ENCODE measurements around the gene CARD9.

DNA sequence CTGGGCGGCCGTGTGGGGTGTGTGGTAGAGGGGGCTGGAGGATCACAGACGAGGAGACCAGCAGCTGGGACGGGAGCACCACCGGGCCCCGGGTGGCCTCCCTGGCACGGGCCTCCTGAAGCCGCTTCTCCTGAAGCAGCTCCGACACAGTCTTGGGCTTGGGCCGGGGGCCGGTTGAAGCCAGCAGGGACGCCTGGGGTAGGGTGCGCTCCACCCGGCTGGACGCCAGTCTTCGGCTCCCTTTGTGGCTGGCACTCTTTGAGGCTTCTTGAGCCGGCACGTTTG, 5.5 kb upstream of the CARD9 start:
- no peak for TF ChIP-seq POLR2AphosphoS5 (IDR thresholded peaks at IDR 0.05; ENCODE audit: low read depth, low read length)
- no peak for TF ChIP-seq SIN3A (IDR thresholded peaks at IDR 0.05; ENCODE audit: borderline replicate concordance, insufficient read depth, low read depth, low read length)
- no peak for TF ChIP-seq TCF7L2 (IDR thresholded peaks at IDR 0.05; ENCODE audit: low read depth, low read length)
- TF ChIP-seq, protein P1, sequence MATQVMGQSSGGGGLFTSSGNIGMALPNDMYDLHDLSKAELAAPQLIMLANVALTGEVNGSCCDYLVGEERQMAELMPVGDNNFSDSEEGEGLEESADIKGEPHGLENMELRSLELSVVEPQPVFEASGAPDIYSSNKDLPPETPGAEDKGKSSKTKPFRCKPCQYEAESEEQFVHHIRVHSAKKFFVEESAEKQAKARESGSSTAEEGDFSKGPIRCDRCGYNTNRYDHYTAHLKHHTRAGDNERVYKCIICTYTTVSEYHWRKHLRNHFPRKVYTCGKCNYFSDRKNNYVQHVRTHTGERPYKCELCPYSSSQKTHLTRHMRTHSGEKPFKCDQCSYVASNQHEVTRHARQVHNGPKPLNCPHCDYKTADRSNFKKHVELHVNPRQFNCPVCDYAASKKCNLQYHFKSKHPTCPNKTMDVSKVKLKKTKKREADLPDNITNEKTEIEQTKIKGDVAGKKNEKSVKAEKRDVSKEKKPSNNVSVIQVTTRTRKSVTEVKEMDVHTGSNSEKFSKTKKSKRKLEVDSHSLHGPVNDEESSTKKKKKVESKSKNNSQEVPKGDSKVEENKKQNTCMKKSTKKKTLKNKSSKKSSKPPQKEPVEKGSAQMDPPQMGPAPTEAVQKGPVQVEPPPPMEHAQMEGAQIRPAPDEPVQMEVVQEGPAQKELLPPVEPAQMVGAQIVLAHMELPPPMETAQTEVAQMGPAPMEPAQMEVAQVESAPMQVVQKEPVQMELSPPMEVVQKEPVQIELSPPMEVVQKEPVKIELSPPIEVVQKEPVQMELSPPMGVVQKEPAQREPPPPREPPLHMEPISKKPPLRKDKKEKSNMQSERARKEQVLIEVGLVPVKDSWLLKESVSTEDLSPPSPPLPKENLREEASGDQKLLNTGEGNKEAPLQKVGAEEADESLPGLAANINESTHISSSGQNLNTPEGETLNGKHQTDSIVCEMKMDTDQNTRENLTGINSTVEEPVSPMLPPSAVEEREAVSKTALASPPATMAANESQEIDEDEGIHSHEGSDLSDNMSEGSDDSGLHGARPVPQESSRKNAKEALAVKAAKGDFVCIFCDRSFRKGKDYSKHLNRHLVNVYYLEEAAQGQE (IDR thresholded peaks at IDR 0.05; ENCODE audit: insufficient read depth in 1 of 2, low read depth in 2 of 2, low read length in 1 of 2): no peak
- TF ChIP-seq, protein P2, sequence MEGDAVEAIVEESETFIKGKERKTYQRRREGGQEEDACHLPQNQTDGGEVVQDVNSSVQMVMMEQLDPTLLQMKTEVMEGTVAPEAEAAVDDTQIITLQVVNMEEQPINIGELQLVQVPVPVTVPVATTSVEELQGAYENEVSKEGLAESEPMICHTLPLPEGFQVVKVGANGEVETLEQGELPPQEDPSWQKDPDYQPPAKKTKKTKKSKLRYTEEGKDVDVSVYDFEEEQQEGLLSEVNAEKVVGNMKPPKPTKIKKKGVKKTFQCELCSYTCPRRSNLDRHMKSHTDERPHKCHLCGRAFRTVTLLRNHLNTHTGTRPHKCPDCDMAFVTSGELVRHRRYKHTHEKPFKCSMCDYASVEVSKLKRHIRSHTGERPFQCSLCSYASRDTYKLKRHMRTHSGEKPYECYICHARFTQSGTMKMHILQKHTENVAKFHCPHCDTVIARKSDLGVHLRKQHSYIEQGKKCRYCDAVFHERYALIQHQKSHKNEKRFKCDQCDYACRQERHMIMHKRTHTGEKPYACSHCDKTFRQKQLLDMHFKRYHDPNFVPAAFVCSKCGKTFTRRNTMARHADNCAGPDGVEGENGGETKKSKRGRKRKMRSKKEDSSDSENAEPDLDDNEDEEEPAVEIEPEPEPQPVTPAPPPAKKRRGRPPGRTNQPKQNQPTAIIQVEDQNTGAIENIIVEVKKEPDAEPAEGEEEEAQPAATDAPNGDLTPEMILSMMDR (IDR thresholded peaks at IDR 0.05): no peak
